ENCODE measurements around the gene PTPRN2.

- TF ChIP-seq CTCF (IDR thresholded peaks at IDR 0.05; ENCODE audit: control extremely low read depth in 1 of 3, insufficient read depth in 1 of 3, low read depth in 1 of 3, low read length in 3 of 3) (no peak), FOSL1 (IDR thresholded peaks at IDR 0.05; ENCODE audit: insufficient read depth, low read depth, low read length) (no peak), NRF1 (IDR thresholded peaks at IDR 0.05; ENCODE audit: low read depth, low read length) (no peak), POLR2A (IDR thresholded peaks at IDR 0.05; ENCODE audit: control extremely low read depth in 1 of 2, low read depth in 2 of 2, low read length in 2 of 2) (no peak), JUN (IDR thresholded peaks at IDR 0.05; ENCODE audit: low read depth, low read length) (no peak), CEBPB (IDR thresholded peaks at IDR 0.05; ENCODE audit: low read depth, low read length) (no peak), CREB1 (IDR thresholded peaks at IDR 0.05) (no peak), EP300 (IDR thresholded peaks at IDR 0.05; ENCODE audit: borderline replicate concordance in 1 of 2, low read depth in 2 of 2, low read length in 2 of 2) (no peak), SUZ12 (IDR thresholded peaks at IDR 0.05; ENCODE audit: low read length) (no peak), GTF2F1 (IDR thresholded peaks at IDR 0.05; ENCODE audit: borderline replicate concordance, low read depth, low read length) (no peak), TAF7 (optimal IDR thresholded peaks at IDR 0.05; ENCODE audit: borderline replicate concordance, low read depth, low read length) (no peak)
These were observed 490.0 kb downstream of the PTPRN2 start for GRCh38 chr7:158097453-158098124.

All from H1 (cell line).